COR-L47 (cell line): ENCODE data around the gene LIMS1.
"Not testable (repeated sequence)": the region's sequence is repeated elsewhere in the genome, so short reads cannot be mapped to it uniquely, and the experiment has no call there.

Experiments used
- DNase-seq: peaks from one replicate; lab custom pipeline; 2025; lab: John Stamatoyannopoulos, UW

Gene LIMS1

GRCh38 chr2:108552566-108552965 lies 18.3 kb downstream of the LIMS1 start:
- no peak for DNase-seq

GRCh38 chr2:108553209-108553919 lies 19.1 kb downstream of the LIMS1 start:
- no peak for DNase-seq

- DNase-seq, result no peak
Measured at GRCh38 chr2:108554528-108554927, 20.3 kb downstream of the LIMS1 start.

- DNase-seq, result no peak
Measured at GRCh38 chr2:108555572-108555971, 21.3 kb downstream of the LIMS1 start.

GRCh38 chr2:108556581-108556980 lies 22.3 kb downstream of the LIMS1 start:
- DNase-seq, result not testable (repeated sequence)

GRCh38 chr2:108560241-108560811 lies 26.1 kb downstream of the LIMS1 start:
- no peak for DNase-seq

- DNase-seq, result no peak
Measured at GRCh38 chr2:108560895-108561530, 26.7 kb downstream of the LIMS1 start.

GRCh38 chr2:108562274-108562673 lies 28.0 kb downstream of the LIMS1 start:
- DNase-seq, result no peak

GRCh38 chr2:108564510-108564909 lies 30.2 kb downstream of the LIMS1 start:
- DNase-seq, result no peak

GRCh38 chr2:108565778-108566375 lies 31.6 kb downstream of the LIMS1 start:
- no peak for DNase-seq

GRCh38 chr2:108570416-108570815 lies 36.1 kb downstream of the LIMS1 start:
- no peak for DNase-seq

GRCh38 chr2:108571286-108571685 lies 37.0 kb downstream of the LIMS1 start:
- DNase-seq, result no peak

GRCh38 chr2:108573061-108573460 lies 38.8 kb downstream of the LIMS1 start:
- no peak for DNase-seq

GRCh38 chr2:108574332-108574731 lies 40.1 kb downstream of the LIMS1 start:
- DNase-seq, result no peak

- DNase-seq, result no peak
Measured at GRCh38 chr2:108575132-108575966, 41.1 kb downstream of the LIMS1 start.

- no peak for DNase-seq
Measured at GRCh38 chr2:108577099-108577498, 42.8 kb downstream of the LIMS1 start.

GRCh38 chr2:108579623-108580022 lies 45.4 kb downstream of the LIMS1 start:
- DNase-seq, result no peak

- no peak for DNase-seq
Measured at GRCh38 chr2:108580050-108580449, 45.8 kb downstream of the LIMS1 start.

- peak; percentile 76 for DNase-seq
Measured at GRCh38 chr2:108583903-108584520, 49.7 kb downstream of the LIMS1 start.

- no peak for DNase-seq
Measured at GRCh38 chr2:108585436-108585835, 51.2 kb downstream of the LIMS1 start.

- DNase-seq, result no peak
Measured at GRCh38 chr2:108586116-108586515, 51.8 kb downstream of the LIMS1 start.

GRCh38 chr2:108586631-108587030 lies 52.4 kb downstream of the LIMS1 start:
- no peak for DNase-seq
